HG03060 (cell line): ENCODE measurements around the gene HABP4.

Experiments
- ATAC-seq: cut with Tn5 transposase; IDR thresholded peaks from one replicate; pipeline ENCODE4 v1.9.1; 2021; ENCODE audit warnings: low read depth, moderate number of reproducible peaks; ENCODE audit not compliant: unreplicated experiment

Gene HABP4

GRCh38 chr9:96514108-96514799, 64.3 kb downstream of the HABP4 start:
- no peak for ATAC-seq

- ATAC-seq, result no peak
Observed at GRCh38 chr9:96514800-96515158, 64.8 kb downstream of the HABP4 start.

DNA sequence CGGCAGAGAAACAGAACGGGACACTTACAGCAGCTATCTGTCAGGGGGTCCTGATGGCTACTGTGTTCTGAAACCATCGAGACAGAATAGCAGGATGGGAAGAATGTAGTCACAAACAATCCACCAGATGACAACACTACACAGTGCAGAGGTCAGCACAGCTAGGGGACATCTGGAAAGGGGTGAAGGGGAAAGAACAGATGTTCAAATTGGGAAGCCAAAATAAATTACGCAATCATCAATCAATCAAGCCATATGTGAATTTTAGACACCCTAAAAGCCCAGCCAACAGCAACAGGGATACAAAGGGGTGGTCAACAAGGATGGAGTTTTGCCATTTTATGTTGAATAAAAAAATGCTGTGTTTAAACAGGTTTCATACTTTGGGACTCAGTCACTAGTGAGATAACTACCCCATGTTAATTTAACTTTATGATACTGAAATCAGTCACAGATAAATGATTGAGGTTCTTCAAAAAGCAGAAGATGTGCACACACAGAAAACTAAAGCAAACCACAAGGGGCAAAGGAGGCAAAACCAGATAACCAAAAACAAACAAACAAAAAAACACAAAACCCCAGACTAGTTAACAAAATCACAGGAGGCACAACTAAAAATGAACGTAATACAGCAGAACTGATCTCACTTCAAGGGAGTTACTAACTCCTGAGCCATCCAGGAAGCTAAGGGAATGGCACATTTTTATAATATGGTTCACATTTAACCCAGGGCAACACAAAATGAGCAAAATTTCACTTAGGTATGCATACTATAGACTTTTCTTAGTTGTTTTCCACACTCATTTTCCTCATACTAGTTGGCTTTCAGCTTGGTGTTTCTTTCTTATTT, 65.9 kb downstream of the HABP4 start:
- ATAC-seq, result no peak

GRCh38 chr9:96519095-96519494, 69.1 kb downstream of the HABP4 start:
- no peak for ATAC-seq

- ATAC-seq, result no peak
Observed at GRCh38 chr9:96519787-96520186, 69.8 kb downstream of the HABP4 start.

- ATAC-seq, result no peak
Observed at GRCh38 chr9:96522366-96522765, 72.4 kb downstream of the HABP4 start.

GRCh38 chr9:96523374-96523773, 73.4 kb downstream of the HABP4 start:
- ATAC-seq, result no peak

DNA sequence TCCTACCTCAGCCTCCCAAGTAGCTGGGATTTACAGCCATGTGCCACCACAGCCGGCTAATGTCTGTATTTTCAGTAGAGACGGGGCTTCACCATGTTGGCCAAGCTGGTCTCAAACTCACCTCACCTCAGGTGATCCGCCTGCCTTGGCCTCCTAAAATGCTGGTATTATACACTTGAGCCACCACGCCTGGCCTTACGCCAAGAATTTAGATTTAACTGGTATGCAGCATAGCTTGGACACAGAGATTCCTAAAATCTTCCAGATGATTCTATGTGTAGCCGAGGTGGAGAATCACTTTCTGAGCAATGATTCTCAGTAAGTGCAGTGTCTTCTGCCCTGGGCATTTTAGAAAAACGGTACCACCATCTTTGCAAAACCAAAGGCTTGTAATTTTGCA, 74.1 kb downstream of the HABP4 start:
- no peak for ATAC-seq

- ATAC-seq, result no peak
Observed at GRCh38 chr9:96524764-96525163, 74.8 kb downstream of the HABP4 start.

DNA sequence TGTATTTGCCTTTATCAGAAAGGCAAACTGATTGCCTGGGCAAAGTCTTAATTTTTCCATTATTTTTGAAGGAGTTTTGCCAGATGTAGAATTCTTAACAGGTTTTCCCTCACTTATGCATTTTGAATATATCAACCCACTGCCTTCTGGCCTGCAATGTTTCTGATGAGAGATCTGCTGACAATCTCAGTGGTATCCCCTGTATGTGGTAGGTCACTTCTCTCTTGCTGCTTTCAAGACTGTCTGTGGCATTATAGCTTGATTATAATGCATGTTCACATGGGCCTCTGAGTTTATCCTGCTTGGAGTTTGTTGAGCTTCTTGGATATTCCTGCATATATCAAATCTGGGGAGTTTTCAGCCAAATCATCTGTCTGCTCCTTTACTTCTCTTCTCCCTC, 82.2 kb downstream of the HABP4 start:
- no peak for ATAC-seq

GRCh38 chr9:96540106-96540505, 90.1 kb downstream of the HABP4 start:
- no peak for ATAC-seq
